NCI-H146 treated with DMSO at 0.1 percent for 48 hours (cell line): Measurements from ENCODE around the gene SH3TC1.

Experiments
- DNase-seq: peaks from one replicate; lab custom pipeline; 2025; ENCODE audit not compliant: unreplicated experiment; lab: John Stamatoyannopoulos, UW

Gene SH3TC1

GRCh38 chr4:8213121-8213520, 14.0 kb downstream of the SH3TC1 start:
- no peak for DNase-seq

GRCh38 chr4:8214136-8214535, 15.0 kb downstream of the SH3TC1 start:
- no peak for DNase-seq

GRCh38 chr4:8215001-8215427, 15.9 kb downstream of the SH3TC1 start:
- peak; percentile 33 for DNase-seq

- DNase-seq, result no peak
Measured at GRCh38 chr4:8215641-8216442, 16.8 kb downstream of the SH3TC1 start.

GRCh38 chr4:8216443-8217245, 17.6 kb downstream of the SH3TC1 start:
- DNase-seq, result no peak

GRCh38 chr4:8217246-8217511, 18.1 kb downstream of the SH3TC1 start:
- no peak for DNase-seq

- DNase-seq, result no peak
Measured at GRCh38 chr4:8217871-8218270, 18.8 kb downstream of the SH3TC1 start.

- peak; percentile 61 for DNase-seq
Measured at GRCh38 chr4:8218371-8219031, 19.4 kb downstream of the SH3TC1 start.

- DNase-seq, result no peak
Measured at GRCh38 chr4:8219236-8219635, 20.1 kb downstream of the SH3TC1 start.

- no peak for DNase-seq
Measured at GRCh38 chr4:8220661-8221450, 21.8 kb downstream of the SH3TC1 start.

GRCh38 chr4:8221476-8221875, 22.4 kb downstream of the SH3TC1 start:
- DNase-seq, result no peak

GRCh38 chr4:8221985-8222384, 22.9 kb downstream of the SH3TC1 start:
- no peak for DNase-seq

GRCh38 chr4:8222609-8223388, 23.7 kb downstream of the SH3TC1 start:
- DNase-seq, result no peak

- DNase-seq, result no peak
Measured at GRCh38 chr4:8224267-8224974, 25.3 kb downstream of the SH3TC1 start.

- no peak for DNase-seq
Measured at GRCh38 chr4:8224975-8225625, 26.0 kb downstream of the SH3TC1 start.

- peak; percentile 71 for DNase-seq
Measured at GRCh38 chr4:8225706-8226443, 26.8 kb downstream of the SH3TC1 start.

GRCh38 chr4:8227201-8227770, 28.2 kb downstream of the SH3TC1 start:
- DNase-seq, result no peak

GRCh38 chr4:8227771-8228318, 28.8 kb downstream of the SH3TC1 start:
- DNase-seq, result no peak
